ENCODE results near the gene RNF220.
"Not testable (repeated sequence)": the region's sequence is repeated elsewhere in the genome, so short reads cannot be mapped to it uniquely, and the experiment has no call there.

RNF220 gene

DNA sequence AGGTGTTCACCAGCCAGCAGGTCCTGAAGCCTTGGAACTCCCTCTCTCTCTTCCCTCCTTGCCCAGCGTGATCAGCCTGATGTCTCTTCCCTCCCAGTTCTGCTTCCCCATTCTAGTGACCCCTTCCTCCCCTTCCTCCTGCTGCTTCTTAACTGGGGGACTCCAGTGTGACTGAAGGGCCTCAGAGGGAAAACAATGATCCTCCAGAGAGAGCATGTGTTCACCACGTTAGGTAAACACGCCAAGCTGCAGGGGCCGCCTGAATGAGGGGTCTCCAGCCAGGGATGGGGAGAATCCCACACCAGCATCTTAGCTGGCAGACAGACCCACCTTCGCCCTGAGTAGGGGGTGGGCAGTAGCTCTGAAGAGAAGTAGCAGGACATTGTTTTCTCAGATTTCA is 144.5 kb downstream of the RNF220 start:
- DNase-seq (ENCODE audit: low read depth), result no peak

- DNase-seq (ENCODE audit: low read depth), result no peak
These were observed 148.2 kb downstream of the RNF220 start for GRCh38 chr1:44553127-44553758.

GRCh38 chr1:44553771-44554170 is 148.7 kb downstream of the RNF220 start:
- peak; percentile 21 for DNase-seq (ENCODE audit: low read depth)

- DNase-seq (ENCODE audit: low read depth), result no peak
These were observed 149.7 kb downstream of the RNF220 start for GRCh38 chr1:44554706-44555105.

- no peak for DNase-seq (ENCODE audit: low read depth)
These were observed 152.7 kb downstream of the RNF220 start for GRCh38 chr1:44557778-44558177.

DNA sequence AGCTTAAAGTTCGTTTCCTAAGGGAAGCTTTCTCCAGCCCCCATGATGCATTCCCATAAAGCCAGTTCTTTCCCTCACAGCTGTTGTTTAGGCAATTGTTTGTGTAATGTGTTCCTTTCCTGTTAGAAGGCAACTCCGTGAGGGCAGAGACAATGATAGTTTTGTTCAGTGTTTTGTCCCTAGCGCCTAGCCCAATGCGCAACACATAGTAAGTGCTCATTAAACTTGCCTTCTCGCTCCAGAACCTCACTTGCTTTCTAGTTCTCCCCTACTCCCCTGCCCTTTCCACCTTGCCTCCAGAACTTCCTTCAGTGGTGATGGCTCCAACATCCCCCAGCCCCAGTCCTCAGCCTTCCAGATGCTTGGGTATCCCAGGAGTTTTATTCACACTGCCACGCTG is 153.8 kb downstream of the RNF220 start:
- DNase-seq (ENCODE audit: low read depth), result no peak

DNA sequence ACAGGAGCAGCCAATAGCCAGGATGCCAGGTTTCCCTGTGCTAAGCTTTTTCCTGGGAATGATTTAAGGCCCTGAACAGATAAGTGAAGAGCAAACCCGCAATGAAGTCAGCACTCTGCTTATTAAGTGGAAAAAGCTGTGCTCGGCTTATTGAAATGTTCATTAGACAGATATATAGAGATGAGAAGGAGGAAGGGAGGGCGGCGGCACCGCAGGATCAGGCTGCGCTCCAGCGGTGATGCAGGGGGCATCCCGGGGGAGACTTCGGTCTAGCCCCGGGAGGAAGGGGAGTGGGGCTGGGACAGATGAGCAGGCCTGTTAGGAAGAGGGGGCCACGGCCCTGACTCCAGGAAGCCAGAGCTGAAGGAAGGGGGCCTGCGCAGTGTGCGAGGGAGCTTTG is 154.3 kb downstream of the RNF220 start:
- no peak for DNase-seq (ENCODE audit: low read depth)

- DNase-seq (ENCODE audit: low read depth), result no peak
These were observed 154.9 kb downstream of the RNF220 start for GRCh38 chr1:44559913-44560312.

- DNase-seq (ENCODE audit: low read depth), result not testable (repeated sequence)
These were observed 155.6 kb downstream of the RNF220 start for GRCh38 chr1:44560696-44561095.

DNA sequence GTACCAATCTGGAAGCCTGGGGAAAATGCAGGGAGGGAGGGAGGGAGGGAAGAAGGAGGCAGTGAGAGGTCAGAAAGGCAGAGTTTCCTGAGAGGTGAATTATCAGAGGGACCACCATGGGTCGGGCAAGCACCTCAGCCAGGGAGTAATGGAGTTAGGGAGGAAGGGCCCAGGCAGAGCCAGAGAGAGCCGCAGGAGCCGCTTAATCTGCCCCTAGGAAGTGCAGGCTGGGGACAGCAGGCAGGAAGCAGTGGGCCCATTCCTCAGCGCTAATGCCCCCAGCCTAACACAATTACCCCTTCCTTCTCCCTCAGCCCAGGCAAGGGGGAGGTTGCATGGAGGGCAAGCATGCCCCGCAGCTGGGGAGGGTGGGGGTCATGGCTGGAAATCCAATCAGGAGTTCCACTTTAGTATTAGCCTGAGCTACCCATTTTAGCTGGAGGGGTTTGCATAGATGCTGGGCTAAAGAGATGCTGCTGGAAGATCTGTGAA is 160.2 kb downstream of the RNF220 start:
- DNase-seq (ENCODE audit: low read depth), result no peak

GRCh38 chr1:44565833-44566232 is 160.8 kb downstream of the RNF220 start:
- DNase-seq (ENCODE audit: low read depth), result no peak

DNA sequence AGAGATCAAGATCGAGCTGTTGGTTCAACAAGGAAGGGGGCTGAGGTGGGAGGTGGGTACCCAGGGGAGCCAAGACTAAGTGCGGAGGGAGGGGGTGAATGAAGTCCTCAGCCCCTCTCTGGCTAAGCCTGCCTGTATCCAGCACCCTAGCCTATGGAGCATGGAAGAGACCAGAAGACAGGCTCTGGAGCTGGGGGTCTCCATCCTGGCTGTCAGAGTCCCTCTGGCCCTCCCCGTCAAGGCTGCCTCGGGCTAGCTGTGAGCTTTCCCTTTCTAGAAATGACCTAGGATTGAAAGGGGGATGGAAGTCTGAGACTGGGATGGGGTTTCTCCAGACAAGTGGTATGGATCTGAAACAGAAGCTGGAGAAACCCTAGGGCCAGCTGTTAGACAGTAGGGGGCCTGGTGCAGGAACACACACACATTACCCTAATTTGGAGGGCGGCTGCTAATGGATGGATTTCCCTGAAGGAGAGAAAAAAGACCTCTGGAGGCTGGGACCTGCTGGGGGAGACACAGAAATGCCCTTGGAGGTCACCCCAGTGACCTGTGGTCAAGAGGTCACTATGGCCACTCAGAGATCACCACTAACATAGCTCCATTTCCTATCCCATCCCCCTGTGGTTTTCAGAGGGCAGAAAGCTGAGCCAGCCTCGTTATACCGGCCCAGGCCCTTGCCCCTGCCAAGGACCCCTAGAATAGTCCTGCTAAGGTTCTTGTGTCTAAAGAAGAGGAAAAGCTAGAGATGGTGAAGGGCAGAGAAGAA is 161.4 kb downstream of the RNF220 start:
- no peak for DNase-seq (ENCODE audit: low read depth)

DNA sequence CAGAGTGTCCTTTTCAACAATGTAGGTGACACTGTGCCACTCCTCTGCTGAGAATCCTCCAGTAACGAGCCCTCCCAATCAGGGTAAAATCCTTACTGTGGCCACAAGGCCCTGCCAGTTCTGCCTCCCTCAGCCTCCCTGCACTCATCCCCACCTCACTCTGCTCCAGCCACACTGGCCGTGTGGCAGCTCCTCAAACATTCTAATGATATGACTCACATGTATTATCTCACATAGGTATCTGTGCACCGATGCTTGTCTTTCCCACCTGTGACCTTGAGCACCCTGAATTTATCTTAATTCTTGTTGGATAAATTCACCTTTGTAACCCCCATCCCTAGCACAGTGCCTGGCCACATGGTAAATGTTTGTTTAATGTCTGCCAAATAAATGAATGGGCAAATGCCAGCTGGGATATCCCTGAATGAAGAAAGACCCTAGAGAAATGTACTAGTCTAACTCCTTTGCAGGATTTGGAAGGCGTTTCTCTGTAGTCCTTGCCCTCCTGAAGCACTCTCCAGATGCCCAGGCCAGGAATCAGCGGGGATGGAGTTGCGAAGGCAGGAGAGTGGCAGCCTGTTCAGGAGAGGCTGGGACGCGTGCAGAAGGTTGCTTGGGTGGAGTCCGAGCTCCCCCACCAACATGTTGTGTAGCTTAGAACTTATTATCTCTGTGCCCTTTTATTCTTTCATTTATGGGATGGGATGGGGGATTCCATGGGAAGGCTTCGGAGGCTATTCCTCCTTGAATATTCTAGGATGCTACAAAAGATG is 163.3 kb downstream of the RNF220 start:
- DNase-seq (ENCODE audit: low read depth), result no peak

DNA sequence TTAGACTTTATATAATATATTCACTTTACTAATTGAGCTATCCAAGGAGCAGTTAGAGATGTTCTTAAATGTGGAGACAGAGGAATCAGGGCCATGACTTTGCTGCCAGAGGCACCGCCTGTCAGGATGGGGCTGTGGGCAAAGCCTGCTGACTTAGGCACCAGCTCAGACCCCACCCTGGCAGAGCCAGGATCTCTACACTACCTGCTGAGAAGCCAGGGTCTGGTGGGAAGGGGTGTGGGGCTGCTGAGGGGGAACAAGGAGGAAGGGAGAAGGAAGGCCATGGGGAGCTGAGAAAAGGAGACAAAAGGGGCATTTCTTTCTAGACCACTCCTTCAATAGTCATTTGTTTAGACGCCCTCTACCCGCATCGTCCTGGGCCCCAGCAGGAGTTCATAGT is 164.4 kb downstream of the RNF220 start:
- DNase-seq (ENCODE audit: low read depth), result no peak

DNA sequence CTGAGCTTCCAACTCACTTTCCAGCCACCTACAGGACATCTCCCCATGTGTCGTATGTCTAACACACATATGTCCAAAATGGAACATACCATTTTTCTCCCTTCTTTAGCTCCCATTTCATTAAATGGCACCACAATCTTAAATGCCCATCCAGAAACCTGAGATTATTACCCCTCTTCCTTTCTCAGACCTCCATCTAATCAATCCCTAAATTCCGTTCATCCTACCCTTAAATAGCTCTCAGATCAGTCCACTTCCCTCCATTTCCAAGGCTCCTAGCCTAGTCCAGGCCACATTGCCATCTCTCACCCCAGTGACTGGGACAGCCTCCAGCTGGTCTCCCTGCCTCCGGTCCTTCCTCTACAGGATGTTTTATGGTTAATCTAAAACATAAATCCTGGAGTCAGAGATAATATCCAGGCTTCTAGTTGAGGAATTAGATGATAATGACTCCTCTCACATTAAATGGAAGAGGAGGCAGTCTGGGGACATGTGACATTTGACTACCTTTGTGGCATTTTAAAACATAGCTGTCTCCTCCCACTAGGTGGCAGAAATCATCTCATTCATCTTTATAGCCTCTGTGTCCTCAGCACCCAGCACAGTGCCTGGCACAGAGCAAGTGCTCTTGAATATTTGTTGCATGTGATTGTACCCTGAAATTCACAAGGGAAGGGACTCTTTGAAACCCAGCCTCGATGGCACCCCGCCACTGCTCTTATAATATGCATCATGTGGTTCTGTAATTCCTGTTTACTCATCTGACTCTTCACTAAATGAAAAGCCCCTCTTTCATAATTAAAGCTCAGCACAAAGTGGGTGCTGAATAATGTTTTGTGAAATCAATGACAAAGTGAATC is 166.9 kb downstream of the RNF220 start:
- no peak for DNase-seq (ENCODE audit: low read depth)

DNA sequence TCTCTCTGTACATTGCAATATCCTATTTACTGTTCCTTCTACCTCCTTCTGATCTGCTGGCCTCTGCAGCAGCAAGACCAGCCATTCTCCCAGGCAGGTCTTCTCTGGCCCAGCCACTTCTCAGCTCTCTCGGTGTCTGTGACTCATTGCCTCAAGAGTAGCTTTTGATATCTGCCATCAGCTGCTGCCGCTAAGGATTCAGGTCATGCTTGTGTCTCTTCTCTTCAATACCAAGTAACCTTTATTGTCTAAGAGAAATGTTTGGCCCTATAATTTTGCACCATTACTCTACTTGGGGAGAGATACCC is 167.5 kb downstream of the RNF220 start:
- DNase-seq (ENCODE audit: low read depth), result no peak

- DNase-seq (ENCODE audit: low read depth), result no peak
These were observed 170.3 kb downstream of the RNF220 start for GRCh38 chr1:44575396-44575795.

- DNase-seq (ENCODE audit: low read depth), result no peak
These were observed 171.5 kb downstream of the RNF220 start for GRCh38 chr1:44576456-44577150.

- DNase-seq (ENCODE audit: low read depth), result no peak
These were observed 176.2 kb downstream of the RNF220 start for GRCh38 chr1:44581205-44581604.

GRCh38 chr1:44584167-44584566 is 179.1 kb downstream of the RNF220 start:
- DNase-seq (ENCODE audit: low read depth), result no peak

GRCh38 chr1:44585315-44585920 is 180.4 kb downstream of the RNF220 start:
- no peak for DNase-seq (ENCODE audit: low read depth)

All from stromal cell of bone marrow (primary cell).